SK-N-MC (cell line): ENCODE data around the gene LIMS3.
"Not testable (repeated sequence)": the region's sequence is repeated elsewhere in the genome, so short reads cannot be mapped to it uniquely, and the experiment has no call there.

Experiments
- EZH2 ChIP-seq: fragments of 200-600 bp; sonication (generic); IDR thresholded peaks from one replicate; pipeline ENCODE4 v1.6.1; 2017; ENCODE audit warnings: antibody characterized with exemption
- FOXP2 ChIP-seq: optimal IDR thresholded peaks from 2 replicates; pipeline ENCODE3; 2011; ENCODE audit warnings: mild to moderate bottlenecking, moderate library complexity; ENCODE audit not compliant: insufficient read depth; ENCODE audit errors: extremely low read length, control extremely low read depth
- POLR2AphosphoS5 ChIP-seq: IDR thresholded peaks from 2 replicates; pipeline ENCODE4 v1.6.1; 2012; ENCODE audit warnings: mild to moderate bottlenecking, low read depth, low read length, borderline replicate concordance

- TF ChIP-seq POLR2AphosphoS5, EZH2, FOXP2: not testable (repeated sequence)
Measured at GRCh38 chr2:109924481-109924880, 26.0 kb downstream of the LIMS3 start.
